Measurements from ENCODE around the gene BLZF1. TPM values are rescaled to one million over a fixed set of nuclear protein-coding genes. Genes with fewer than 3 reads are reported as not detected.

The BLZF1 gene
- total and polyA plus RNA-seq, 2 of the 8 experiments (the other 6 are each of a cell fraction or from before 2014, with no cell fraction given) = 1.8 to 10.3 TPM

DNA sequence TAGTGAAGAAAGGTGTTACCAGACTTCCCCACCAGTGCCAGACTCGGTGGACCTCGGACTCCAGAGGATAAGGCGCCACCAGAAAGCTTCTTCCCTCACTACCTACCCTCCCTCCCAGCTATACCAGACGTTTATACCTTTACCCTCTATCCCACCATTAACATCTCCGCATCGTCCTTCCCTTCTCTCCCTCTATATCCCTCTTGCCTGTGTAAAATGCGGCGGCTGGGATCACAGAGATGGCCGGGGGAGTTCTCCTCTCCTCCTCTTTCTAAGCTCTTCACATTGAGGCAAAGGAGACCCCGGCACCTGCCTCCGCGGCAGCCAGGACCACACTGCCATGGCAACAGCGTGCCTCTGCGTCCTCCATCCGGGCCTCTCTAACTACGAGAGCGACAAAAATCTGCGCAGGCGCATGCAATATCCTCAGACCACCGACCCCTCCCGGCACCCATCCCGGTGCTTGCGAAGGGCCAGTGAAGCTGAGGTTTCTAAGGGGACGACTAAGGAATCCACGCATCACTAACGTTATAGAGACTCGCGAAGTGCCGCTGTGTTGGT lies 59.2 kb downstream of the BLZF1 start, which contains the start of gene CCDC181 (continued):
- TF ChIP-seq POU5F1 (IDR thresholded peaks at IDR 0.05; ENCODE audit: low read depth, low read length) (no peak), CEBPB (IDR thresholded peaks at IDR 0.05; ENCODE audit: low read depth, low read length) (peak; percentile 36; the same call in 1 of the 2 replicates), NRF1 (IDR thresholded peaks at IDR 0.05; ENCODE audit: low read depth, low read length) (peak; percentile 78), KDM1A (IDR thresholded peaks at IDR 0.05; ENCODE audit: borderline replicate concordance, low read length) (no peak), SIN3A (conservative IDR thresholded peaks at IDR 0.05 in 1 of 2, IDR thresholded peaks at IDR 0.05 in 1 of 2; ENCODE audit: low read depth in 1 of 2, low read length in 2 of 2) (peak in 1 of 2 experiments; percentile 83; a peak in 2 of 4 replicates)

Other genes starting within 250 kb of the BLZF1 start
- 26.8 and 28.5 TPM in 2 replicates for gene NME7, start 398 bp upstream of the BLZF1 start, total RNA-seq (2021; fragmentation: NEBNext Ultra II Directional; extraction: Animal tissue kit (Norgen Biotek cat#: 25700))
- 6.7 and 11.6 TPM in 2 replicates for gene NME7, start 398 bp upstream of the BLZF1 start, polyA plus RNA-seq (2011; rRNA removed)
- gene CCDC181, start 59.3 kb downstream of the BLZF1 start, total RNA-seq (2021; fragmentation: NEBNext Ultra II Directional; extraction: Animal tissue kit (Norgen Biotek cat#: 25700)) = 2.4 and 3.7 TPM in 2 replicates
- gene CCDC181, start 59.3 kb downstream of the BLZF1 start, polyA plus RNA-seq (2011; rRNA removed) = 0.39 and 1.2 TPM in 2 replicates
- gene SLC19A2, start 117.7 kb downstream of the BLZF1 start, total RNA-seq (2021; fragmentation: NEBNext Ultra II Directional; extraction: Animal tissue kit (Norgen Biotek cat#: 25700)) = 22.5 and 23.2 TPM in 2 replicates
- gene SLC19A2, start 117.7 kb downstream of the BLZF1 start, polyA plus RNA-seq (2011; rRNA removed) = 18.4 and 21.2 TPM in 2 replicates
- 0.04 TPM in 1 of 2 replicates, not detected in the other for gene F5, start 218.3 kb downstream of the BLZF1 start, total RNA-seq (2021; fragmentation: NEBNext Ultra II Directional; extraction: Animal tissue kit (Norgen Biotek cat#: 25700))
- 0.02 and 0.06 TPM in 2 replicates for gene F5, start 218.3 kb downstream of the BLZF1 start, polyA plus RNA-seq (2011; rRNA removed)